ENCODE data around the gene LRRC75A. TPM values are rescaled to one million over a fixed set of nuclear protein-coding genes. Genes with fewer than 3 reads are reported as not detected.

LRRC75A gene
- total and polyA plus RNA-seq, 4 donors = 0.08 to 22.6 (median 0.37) TPM

DNA sequence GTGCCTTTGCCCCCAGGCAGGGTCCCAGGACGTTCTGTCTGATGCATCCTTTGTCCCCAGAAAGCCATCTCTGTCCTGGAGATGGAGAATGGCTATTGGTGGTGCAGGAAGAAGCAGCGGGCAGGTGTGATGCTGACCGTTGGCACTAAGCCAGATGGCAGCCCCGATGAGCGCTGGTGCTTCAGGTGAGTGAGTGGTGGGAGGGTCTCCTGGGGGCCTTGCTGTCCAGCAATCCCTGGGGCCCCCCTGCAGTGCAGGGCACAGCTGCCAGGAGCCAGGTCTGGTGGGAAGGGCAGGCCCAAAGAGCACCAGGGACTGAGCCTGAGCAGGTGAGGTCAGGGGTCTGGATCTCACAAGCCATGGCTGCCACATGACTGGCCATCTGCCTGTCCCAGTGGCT lies 58.5 kb downstream of the LRRC75A start (continued):
- TF ChIP-seq, protein P1, sequence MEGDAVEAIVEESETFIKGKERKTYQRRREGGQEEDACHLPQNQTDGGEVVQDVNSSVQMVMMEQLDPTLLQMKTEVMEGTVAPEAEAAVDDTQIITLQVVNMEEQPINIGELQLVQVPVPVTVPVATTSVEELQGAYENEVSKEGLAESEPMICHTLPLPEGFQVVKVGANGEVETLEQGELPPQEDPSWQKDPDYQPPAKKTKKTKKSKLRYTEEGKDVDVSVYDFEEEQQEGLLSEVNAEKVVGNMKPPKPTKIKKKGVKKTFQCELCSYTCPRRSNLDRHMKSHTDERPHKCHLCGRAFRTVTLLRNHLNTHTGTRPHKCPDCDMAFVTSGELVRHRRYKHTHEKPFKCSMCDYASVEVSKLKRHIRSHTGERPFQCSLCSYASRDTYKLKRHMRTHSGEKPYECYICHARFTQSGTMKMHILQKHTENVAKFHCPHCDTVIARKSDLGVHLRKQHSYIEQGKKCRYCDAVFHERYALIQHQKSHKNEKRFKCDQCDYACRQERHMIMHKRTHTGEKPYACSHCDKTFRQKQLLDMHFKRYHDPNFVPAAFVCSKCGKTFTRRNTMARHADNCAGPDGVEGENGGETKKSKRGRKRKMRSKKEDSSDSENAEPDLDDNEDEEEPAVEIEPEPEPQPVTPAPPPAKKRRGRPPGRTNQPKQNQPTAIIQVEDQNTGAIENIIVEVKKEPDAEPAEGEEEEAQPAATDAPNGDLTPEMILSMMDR (IDR thresholded peaks at IDR 0.05; ENCODE audit: low read depth, low read length, missing input control) = no peak
- TF ChIP-seq HNF4A (conservative IDR thresholded peaks at IDR 0.05) (no peak), NR2F2 (IDR thresholded peaks at IDR 0.05) (no peak), RAD21 (IDR thresholded peaks at IDR 0.05) (no peak), TAF1 (conservative IDR thresholded peaks at IDR 0.05) (no peak)
- TF ChIP-seq, protein P2, sequence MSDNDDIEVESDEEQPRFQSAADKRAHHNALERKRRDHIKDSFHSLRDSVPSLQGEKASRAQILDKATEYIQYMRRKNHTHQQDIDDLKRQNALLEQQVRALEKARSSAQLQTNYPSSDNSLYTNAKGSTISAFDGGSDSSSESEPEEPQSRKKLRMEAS (IDR thresholded peaks at IDR 0.05) = no peak

DNA sequence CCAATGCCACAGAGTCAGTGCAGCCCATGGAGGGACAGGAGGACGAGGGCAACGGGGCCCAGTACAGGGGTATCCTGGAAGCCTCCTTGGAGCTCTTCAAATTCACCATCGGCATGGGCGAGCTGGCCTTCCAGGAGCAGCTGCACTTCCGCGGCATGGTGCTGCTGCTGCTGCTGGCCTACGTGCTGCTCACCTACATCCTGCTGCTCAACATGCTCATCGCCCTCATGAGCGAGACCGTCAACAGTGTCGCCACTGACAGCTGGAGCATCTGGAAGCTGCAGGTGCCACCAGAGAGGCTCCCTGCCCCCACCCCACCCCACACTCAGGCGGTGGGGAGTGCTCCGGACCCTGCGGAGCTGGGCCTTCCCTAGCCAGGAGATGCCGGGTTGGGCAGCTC lies 60.0 kb downstream of the LRRC75A start:
- DNase-seq (ENCODE audit: low spot score) = no peak
- H3K27me3 ChIP-seq (ENCODE audit: control insufficient read depth in 4 of 4, insufficient read depth in 4 of 4, low read length in 3 of 4) = no peaks in the 10 kb centered on the region
- no peaks in the 10 kb centered on the region for H3K4me1 ChIP-seq (ENCODE audit: control insufficient read depth in 4 of 4, insufficient read depth in 4 of 4, low read length in 3 of 4)
- no peak overlapping the region for H3K9ac ChIP-seq (ENCODE audit: low read depth in 1 of 2, low read length in 2 of 2)
- 94% methylated on average over 15 of the region's 15 CpGs for WGBS
- H3K4me3 ChIP-seq (ENCODE audit: low read depth in 1 of 3, low read length in 3 of 3) = no peak overlapping the region
- TF ChIP-seq TAF1 (conservative IDR thresholded peaks at IDR 0.05) = no peak
- TF ChIP-seq, protein P3, sequence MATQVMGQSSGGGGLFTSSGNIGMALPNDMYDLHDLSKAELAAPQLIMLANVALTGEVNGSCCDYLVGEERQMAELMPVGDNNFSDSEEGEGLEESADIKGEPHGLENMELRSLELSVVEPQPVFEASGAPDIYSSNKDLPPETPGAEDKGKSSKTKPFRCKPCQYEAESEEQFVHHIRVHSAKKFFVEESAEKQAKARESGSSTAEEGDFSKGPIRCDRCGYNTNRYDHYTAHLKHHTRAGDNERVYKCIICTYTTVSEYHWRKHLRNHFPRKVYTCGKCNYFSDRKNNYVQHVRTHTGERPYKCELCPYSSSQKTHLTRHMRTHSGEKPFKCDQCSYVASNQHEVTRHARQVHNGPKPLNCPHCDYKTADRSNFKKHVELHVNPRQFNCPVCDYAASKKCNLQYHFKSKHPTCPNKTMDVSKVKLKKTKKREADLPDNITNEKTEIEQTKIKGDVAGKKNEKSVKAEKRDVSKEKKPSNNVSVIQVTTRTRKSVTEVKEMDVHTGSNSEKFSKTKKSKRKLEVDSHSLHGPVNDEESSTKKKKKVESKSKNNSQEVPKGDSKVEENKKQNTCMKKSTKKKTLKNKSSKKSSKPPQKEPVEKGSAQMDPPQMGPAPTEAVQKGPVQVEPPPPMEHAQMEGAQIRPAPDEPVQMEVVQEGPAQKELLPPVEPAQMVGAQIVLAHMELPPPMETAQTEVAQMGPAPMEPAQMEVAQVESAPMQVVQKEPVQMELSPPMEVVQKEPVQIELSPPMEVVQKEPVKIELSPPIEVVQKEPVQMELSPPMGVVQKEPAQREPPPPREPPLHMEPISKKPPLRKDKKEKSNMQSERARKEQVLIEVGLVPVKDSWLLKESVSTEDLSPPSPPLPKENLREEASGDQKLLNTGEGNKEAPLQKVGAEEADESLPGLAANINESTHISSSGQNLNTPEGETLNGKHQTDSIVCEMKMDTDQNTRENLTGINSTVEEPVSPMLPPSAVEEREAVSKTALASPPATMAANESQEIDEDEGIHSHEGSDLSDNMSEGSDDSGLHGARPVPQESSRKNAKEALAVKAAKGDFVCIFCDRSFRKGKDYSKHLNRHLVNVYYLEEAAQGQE (IDR thresholded peaks at IDR 0.05) = no peak
- TF ChIP-seq SP1 (IDR thresholded peaks at IDR 0.05) = no peak
- no peak for TF ChIP-seq JUND (IDR thresholded peaks at IDR 0.05)
- TF ChIP-seq RXRA (IDR thresholded peaks at IDR 0.05) = no peak
- TF ChIP-seq HNF4G (IDR thresholded peaks at IDR 0.05) = no peak
- TF ChIP-seq, protein P1 (IDR thresholded peaks at IDR 0.05; ENCODE audit: low read depth, low read length, missing input control) = no peak
- TF ChIP-seq, protein P4, sequence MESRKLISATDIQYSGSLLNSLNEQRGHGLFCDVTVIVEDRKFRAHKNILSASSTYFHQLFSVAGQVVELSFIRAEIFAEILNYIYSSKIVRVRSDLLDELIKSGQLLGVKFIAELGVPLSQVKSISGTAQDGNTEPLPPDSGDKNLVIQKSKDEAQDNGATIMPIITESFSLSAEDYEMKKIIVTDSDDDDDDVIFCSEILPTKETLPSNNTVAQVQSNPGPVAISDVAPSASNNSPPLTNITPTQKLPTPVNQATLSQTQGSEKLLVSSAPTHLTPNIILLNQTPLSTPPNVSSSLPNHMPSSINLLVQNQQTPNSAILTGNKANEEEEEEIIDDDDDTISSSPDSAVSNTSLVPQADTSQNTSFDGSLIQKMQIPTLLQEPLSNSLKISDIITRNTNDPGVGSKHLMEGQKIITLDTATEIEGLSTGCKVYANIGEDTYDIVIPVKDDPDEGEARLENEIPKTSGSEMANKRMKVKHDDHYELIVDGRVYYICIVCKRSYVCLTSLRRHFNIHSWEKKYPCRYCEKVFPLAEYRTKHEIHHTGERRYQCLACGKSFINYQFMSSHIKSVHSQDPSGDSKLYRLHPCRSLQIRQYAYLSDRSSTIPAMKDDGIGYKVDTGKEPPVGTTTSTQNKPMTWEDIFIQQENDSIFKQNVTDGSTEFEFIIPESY (IDR thresholded peaks at IDR 0.05) = no peak
- TF ChIP-seq GABPA (IDR thresholded peaks at IDR 0.05 in 1 of 2, conservative IDR thresholded peaks at IDR 0.05 in 1 of 2) = no peak
- TF ChIP-seq HNF4A (conservative IDR thresholded peaks at IDR 0.05) = no peak
- TF ChIP-seq EGR1 (IDR thresholded peaks at IDR 0.05; ENCODE audit: low read depth in 2 of 2) = no peak
- TF ChIP-seq, protein P5, sequence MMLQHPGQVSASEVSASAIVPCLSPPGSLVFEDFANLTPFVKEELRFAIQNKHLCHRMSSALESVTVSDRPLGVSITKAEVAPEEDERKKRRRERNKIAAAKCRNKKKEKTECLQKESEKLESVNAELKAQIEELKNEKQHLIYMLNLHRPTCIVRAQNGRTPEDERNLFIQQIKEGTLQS (IDR thresholded peaks at IDR 0.05) = no peak
- no peak overlapping the region for H3K27ac ChIP-seq (ENCODE audit: low read depth in 1 of 2, low read length in 2 of 2)
- peaks cover 0 to 2% (median under 1%) of the 10 kb centered on the region in 4 donors for H3K36me3 ChIP-seq (ENCODE audit: control insufficient read depth in 4 of 4, insufficient read depth in 3 of 4, low read depth in 1 of 4, low read length in 3 of 4)
- H3K9me3 ChIP-seq (ENCODE audit: control insufficient read depth in 4 of 4, low read length in 3 of 4) = no peaks in the 10 kb centered on the region
